HEK293T (cell line): ENCODE data around the gene TDRD9.

Experiments used
- CTCF ChIA-PET: fragments of 350-600 bp; formaldehyde crosslinking; extraction: SDS; loops from one replicate; lab custom pipeline; 2021; ENCODE audit warnings: antibody characterized with exemption, inconsistent platforms; lab: Yijun Ruan, JAX
- POLR2A ChIA-PET: fragments of 350-600 bp; formaldehyde crosslinking; extraction: SDS; loops from one replicate; lab custom pipeline; 2020; ENCODE audit warnings: antibody characterized with exemption, inconsistent platforms; lab: Yijun Ruan, JAX
- DNase-seq: peaks from one replicate; pipeline ENCODE4 v3.0.0; 2012; ENCODE audit warnings: mixed read lengths; ENCODE audit errors: extremely low spot score
- ARNT ChIP-seq: fragments of 450-650 bp; IDR thresholded peaks from 2 replicates; pipeline ENCODE4 v1.6.1; 2017; ENCODE audit warnings: mild to moderate bottlenecking
- BHLHE40 ChIP-seq: fragments of 450-650 bp; IDR thresholded peaks from 2 replicates; pipeline ENCODE4 v1.6.1; 2016; ENCODE audit warnings: mild to moderate bottlenecking, moderate library complexity, borderline replicate concordance
- CTBP1 ChIP-seq: fragments of 450-650 bp; IDR thresholded peaks from 2 replicates; pipeline ENCODE4 v1.6.1; 2016; ENCODE audit warnings: borderline replicate concordance
- ELF4 ChIP-seq: fragments of 450-650 bp; IDR thresholded peaks from 2 replicates; pipeline ENCODE4 v1.6.1; 2017; ENCODE audit warnings: antibody characterized with exemption
- FOXA1 ChIP-seq: fragments of 450-650 bp; IDR thresholded peaks from 2 replicates; pipeline ENCODE4 v1.6.1; 2016; ENCODE audit warnings: mild to moderate bottlenecking
- FOXK2 ChIP-seq: fragments of 450-650 bp; IDR thresholded peaks from 2 replicates; pipeline ENCODE4 v1.6.1; 2016; ENCODE audit warnings: mild to moderate bottlenecking
- FOXM1 ChIP-seq: fragments of 450-650 bp; IDR thresholded peaks from 2 replicates; pipeline ENCODE4 v1.6.1; 2017; ENCODE audit warnings: mild to moderate bottlenecking, borderline replicate concordance
- HDGF ChIP-seq: fragments of 450-650 bp; IDR thresholded peaks from 2 replicates; pipeline ENCODE4 v1.6.1; 2017; ENCODE audit warnings: antibody characterized with exemption, borderline replicate concordance
- L3MBTL2 ChIP-seq: fragments of 450-650 bp; conservative IDR thresholded peaks from 2 replicates; pipeline ENCODE4 v1.6.1; 2016; ENCODE audit warnings: mild to moderate bottlenecking
- LEF1 ChIP-seq: fragments of 450-650 bp; IDR thresholded peaks from 2 replicates; pipeline ENCODE4 v1.6.1; 2017; ENCODE audit warnings: mild to moderate bottlenecking, borderline replicate concordance
- NFRKB ChIP-seq: fragments of 450-650 bp; IDR thresholded peaks from 2 replicates; pipeline ENCODE4 v1.6.1; 2016; ENCODE audit warnings: mild to moderate bottlenecking, moderate library complexity
- PKNOX1 ChIP-seq: fragments of 450-650 bp; IDR thresholded peaks from 2 replicates; pipeline ENCODE4 v1.6.1; 2016
- SP1 ChIP-seq: fragments of 450-650 bp; IDR thresholded peaks from 2 replicates; pipeline ENCODE4 v1.6.1; 2017
- SUZ12 ChIP-seq: fragments of 450-650 bp; IDR thresholded peaks from 2 replicates; pipeline ENCODE4 v1.6.1; 2016; ENCODE audit warnings: mild to moderate bottlenecking
- TARDBP ChIP-seq: fragments of 450-650 bp; IDR thresholded peaks from 2 replicates; pipeline ENCODE4 v1.6.1; 2016
- ZNF384 ChIP-seq: fragments of 450-650 bp; IDR thresholded peaks from 2 replicates; pipeline ENCODE4 v1.6.1; 2016

TDRD9 gene

GRCh38 chr14:104081951-104082464 lies 153.8 kb downstream of the TDRD9 start:
- ChIA-PET CTCF (no interaction called here), POLR2A (no interaction called here)
- no peak for DNase-seq
- TF ChIP-seq FOXK2 = no peak
- TF ChIP-seq CTBP1 = no peak
- no peak for TF ChIP-seq PKNOX1
- no peak for TF ChIP-seq ARNT
- TF ChIP-seq FOXM1 = no peak
- TF ChIP-seq SUZ12 = no peak
- TF ChIP-seq L3MBTL2 = no peak
- TF ChIP-seq LEF1 = no peak
- no peak for TF ChIP-seq ZNF384
- no peak for TF ChIP-seq NFRKB
- no peak for TF ChIP-seq FOXA1

GRCh38 chr14:104082807-104083206 lies 154.6 kb downstream of the TDRD9 start:
- no peak for DNase-seq
- ChIA-PET CTCF (no interaction called here), POLR2A (no interaction called here)
- no peak for TF ChIP-seq ELF4
- TF ChIP-seq FOXM1 = no peak
- no peak for TF ChIP-seq L3MBTL2
- TF ChIP-seq HDGF = no peak
- no peak for TF ChIP-seq CTBP1
- TF ChIP-seq FOXA1 = no peak

- no peak for DNase-seq
- CTCF ChIA-PET = interaction anchor here (1.1 kb wide), 1 partner anchor 9 kb away, joined by 3 read pairs; no protein-coding TSS in a partner anchor
- TF ChIP-seq ZNF384 = no peak
- no peak for TF ChIP-seq FOXM1
- TF ChIP-seq L3MBTL2 = no peak
- TF ChIP-seq LEF1 = no peak
- TF ChIP-seq PKNOX1 = no peak
- no peak for TF ChIP-seq BHLHE40
- TF ChIP-seq TARDBP = no peak
- no peak for TF ChIP-seq ELF4
- TF ChIP-seq NFRKB = no peak
- TF ChIP-seq SP1 = no peak
- TF ChIP-seq FOXA1 = no peak
- TF ChIP-seq ARNT = no peak
- no peak for TF ChIP-seq CTBP1
- TF ChIP-seq SUZ12 = no peak
- POLR2A ChIA-PET = no interaction called here
These were observed 156.2 kb downstream of the TDRD9 start for GRCh38 chr14:104084251-104085002.

GRCh38 chr14:104085032-104085888 lies 157.0 kb downstream of the TDRD9 start, which contains the start of gene ASPG:
ASPG (plus strand) TSS chr14:104085700; CDS start chr14:104085771, 71 bp downstream.
- TF ChIP-seq NFRKB (no peak), ZNF384 (no peak), SUZ12 (no peak), FOXK2 (no peak), TARDBP (no peak), SP1 (no peak), FOXM1 (no peak), PKNOX1 (no peak), BHLHE40 (no peak), HDGF (no peak), FOXA1 (no peak), ARNT (no peak), LEF1 (no peak), L3MBTL2 (no peak), ELF4 (no peak), CTBP1 (no peak)
- ChIA-PET CTCF (interaction anchor here (1.1 kb wide), 1 partner anchor 8 kb away, joined by 3 read pairs; no protein-coding TSS in a partner anchor), POLR2A (no interaction called here)
- DNase-seq = peak; percentile 69

GRCh38 chr14:104085889-104086201 lies 157.6 kb downstream of the TDRD9 start:
- TF ChIP-seq HDGF = no peak
- no peak for TF ChIP-seq SP1
- no peak for TF ChIP-seq SUZ12
- no peak for TF ChIP-seq ZNF384
- no peak for TF ChIP-seq PKNOX1
- POLR2A ChIA-PET = no interaction called here
- DNase-seq = no peak
- CTCF ChIA-PET = no interaction called here
